HG02571 (cell line): ENCODE data around the gene CST5.
"Not testable (repeated sequence)": the region's sequence is repeated elsewhere in the genome, so short reads cannot be mapped to it uniquely, and the experiment has no call there.

Experiments used
- ATAC-seq: cut with Tn5 transposase; IDR thresholded peaks from one replicate; pipeline ENCODE4 v1.9.1; 2021; ENCODE audit warnings: mild to moderate bottlenecking, moderate library complexity; ENCODE audit not compliant: unreplicated experiment

Gene CST5, protein sequence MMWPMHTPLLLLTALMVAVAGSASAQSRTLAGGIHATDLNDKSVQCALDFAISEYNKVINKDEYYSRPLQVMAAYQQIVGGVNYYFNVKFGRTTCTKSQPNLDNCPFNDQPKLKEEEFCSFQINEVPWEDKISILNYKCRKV

DNA sequence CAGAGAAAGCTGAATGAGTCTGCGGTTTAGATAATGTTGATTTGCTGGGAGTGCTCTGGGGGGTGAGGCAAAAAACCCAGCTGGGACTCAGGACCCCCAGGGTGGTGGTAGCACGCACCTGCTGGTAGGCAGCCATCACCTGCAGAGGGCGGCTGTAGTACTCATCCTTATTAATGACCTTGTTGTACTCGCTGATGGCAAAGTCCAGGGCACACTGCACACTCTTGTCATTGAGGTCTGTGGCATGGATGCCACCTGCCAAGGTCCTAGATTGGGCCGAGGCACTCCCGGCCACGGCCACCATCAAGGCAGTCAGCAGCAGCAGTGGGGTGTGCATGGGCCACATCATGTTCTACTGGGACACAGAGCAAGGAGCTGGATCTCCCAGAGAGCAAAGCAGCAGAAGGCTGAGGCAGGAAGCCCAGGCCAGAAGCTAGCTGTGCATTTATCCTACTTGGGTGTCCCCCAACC, at the start of gene CST5:
TSS of gene CST5 (minus strand) at position 421 of the 471 bp plus-strand sequence. CDS start at position 349, 72 bp downstream.
- ATAC-seq = no peak

DNA sequence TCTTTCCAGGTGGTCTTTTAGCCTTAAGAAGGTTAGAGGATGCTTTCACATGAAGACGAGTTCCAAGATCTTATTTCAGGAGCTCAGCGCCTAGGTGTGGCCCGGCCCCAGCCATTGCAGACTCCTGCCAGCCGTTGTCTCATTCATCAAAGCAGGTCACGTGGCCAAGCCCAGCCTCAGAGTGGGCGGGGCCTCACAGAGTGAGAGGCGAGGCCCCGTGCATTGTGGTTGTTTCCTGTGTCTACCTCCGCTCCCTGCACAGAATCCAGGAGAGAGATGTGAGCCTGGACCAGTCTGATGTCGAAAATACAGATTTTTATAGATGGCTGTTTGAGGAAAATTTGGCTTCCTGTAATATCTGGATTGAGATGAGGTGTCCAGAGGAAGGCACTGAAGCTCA, 49.2 kb upstream of the CST5 start:
- ATAC-seq = no peak

DNA sequence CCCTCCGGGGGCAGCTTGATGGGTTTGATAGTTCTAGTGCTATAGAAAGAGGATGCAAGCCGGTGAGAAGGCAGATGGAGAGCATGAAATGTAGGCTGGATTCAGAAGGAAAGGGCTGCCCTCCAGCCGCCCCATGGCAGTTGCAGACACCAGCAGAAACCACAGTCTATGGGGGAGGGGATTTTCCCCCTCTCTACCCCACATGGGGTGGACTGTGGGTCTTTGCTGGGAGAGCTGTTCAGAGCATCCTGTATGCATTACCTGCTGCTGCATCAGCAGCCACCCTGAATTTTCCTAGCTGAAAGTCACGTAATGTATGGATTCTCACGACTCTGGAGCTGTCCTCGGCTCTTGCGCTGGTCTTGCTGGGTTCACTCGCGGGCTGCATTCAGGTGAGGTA, 48.8 kb upstream of the CST5 start:
- no peak for ATAC-seq

DNA sequence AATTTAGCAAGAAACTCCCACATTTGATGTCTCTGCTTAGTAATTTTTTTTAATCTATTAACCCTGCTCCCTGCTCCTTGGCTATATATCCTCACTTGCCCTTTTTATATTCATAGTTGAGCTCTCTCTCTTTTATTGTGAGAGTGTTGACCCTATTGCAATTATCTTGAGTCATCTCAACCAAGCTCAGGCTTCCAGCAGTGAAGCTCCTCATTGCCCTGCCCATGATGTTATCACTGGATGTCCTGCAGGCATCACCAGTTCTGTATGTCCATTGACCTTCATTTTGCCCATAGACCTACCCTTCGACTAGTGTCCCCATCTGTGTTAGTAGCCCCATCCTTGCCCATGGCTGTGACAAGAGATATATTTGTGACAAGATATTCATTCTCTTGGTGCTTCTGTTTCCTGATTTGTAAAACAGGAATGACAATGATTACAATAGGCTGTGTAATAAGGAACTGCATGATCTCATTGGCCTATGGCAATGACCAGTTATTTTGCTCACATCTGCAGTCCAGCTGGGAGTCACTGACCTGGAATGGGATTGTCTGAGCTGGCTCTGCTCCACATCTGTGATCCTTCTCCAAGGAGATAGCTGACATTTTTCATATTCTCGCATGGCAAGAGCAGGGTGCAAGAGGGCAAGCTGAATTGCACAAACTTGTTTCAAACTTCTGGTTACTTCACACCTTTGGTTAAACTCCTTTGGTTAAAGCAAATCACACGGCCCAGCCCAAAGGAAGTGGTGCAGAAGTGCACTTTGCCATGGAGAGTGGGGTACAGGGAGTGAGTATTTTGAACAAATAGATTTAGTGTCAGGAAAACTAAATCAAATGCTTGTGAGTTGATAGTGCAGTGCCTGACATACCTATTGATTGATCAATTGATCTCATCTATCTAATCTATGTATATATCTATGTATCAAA, 47.7 kb upstream of the CST5 start:
- ATAC-seq = no peak

DNA sequence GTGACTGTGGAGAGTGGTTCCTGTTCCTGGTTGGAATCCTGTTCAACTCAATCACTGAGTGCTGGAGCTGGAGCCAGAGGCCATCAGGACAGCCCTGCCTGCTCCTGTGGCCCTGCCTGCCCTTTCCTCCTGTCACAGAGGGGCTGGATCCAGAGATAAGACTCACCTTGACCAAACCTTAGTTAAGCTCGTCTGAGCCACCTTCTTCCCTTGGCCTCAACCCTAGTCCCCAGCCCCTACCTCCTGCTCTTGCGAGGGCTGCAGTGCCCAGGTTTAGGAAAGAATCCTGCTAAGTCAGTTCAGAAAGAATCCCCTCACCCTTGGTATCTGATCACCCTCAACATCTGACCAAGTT, 47.0 kb upstream of the CST5 start:
- ATAC-seq = no peak

DNA sequence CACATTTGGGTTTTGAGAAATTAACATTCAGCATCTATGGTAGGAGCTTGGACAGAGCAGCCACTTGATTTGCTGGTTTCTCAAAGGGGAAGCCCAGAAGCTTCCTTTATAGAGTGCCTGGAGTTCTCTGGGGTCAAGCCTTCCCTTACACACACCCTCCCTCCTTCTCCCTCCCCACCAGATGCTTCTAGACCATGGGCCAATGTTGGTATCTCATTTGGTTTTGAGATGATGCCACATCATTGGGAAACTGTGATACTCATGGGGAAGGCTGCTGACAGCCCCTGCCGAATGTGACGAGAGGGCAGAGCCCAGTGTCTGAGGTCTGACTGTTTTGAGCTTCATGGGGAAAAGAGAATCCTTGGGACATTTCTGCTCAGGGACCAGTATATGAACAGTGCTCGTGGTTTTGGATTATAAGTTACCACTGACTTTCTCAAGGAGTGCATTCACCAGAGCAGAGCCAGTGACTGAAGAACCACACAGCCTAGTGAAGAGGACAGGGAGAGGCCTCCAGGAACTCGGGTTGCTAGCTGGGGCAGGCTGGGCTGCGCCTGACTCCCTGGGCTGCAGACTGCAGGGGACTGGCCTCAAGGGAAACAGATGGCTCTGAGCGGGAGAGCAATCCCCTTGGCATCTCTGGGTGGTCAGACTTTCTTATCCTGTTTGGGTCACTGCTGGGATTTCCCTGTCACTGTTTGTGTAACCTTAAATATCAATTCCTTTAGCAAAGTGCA, 46.4 kb upstream of the CST5 start:
- no peak for ATAC-seq

DNA sequence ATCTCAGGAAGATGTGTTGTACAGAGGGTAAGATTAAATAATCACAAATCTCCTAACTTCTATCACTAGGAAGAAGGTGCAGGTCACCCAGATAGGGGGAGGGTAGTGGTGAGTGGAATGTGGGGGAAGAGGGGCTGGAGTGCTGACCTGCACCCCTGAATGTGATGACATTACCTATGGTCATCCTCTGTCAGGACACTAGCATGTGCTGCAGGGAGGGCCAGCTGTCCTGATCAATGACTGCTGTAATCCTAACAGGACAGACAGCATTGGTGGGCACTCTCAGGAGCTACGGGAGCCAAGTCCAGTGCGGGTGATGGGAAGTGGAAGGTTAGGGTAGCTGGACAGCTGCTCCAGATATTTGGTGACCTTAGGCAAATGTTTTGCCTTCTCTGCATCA, 45.2 kb upstream of the CST5 start:
- ATAC-seq = no peak

DNA sequence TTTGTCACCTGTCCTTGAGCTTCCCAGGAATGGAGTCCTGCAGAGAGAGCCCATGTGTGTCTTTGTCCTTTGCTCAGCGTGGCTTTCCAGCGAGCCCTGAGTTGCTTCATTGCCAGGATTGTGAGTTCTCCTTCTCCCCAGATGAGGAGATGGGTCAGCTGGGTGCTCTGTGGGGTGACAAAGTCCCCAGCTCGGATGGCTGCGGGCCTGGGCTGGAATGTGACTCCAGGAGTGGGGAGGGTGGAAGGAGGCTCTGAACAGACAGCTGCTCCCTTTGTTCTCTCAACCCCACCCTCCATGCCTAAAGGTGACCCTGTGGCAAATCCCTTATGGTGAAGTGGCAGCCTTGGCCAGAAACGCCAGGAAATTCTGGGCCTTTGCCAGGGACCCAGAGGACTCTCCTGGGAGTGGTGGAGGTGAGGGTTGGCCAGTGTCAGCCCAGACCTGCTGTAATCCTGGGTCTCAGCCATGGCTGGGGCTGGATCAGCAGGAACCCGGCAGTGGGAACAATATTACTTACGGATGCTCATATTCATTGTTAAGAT, 44.4 kb upstream of the CST5 start:
- ATAC-seq = no peak

DNA sequence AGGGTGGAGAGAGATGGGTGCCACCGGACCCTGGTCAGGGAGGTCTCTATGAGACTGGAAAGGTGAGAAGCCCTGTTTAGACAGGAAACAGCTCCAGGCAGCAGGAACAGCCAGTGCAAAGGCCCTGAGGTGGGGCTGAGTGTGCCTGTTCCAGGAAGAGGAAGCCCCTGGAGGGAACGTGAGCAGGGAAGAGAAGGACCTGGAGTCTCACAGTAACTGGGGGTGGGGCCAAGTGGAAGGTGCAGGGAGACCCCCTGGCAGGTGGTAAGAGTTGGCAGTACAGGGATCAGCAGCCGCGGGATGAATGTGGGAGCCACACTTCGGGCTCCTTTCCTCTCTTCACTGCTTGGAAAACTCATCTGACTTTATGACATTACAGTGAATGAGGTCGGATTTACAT, 43.8 kb upstream of the CST5 start:
- no peak for ATAC-seq

DNA sequence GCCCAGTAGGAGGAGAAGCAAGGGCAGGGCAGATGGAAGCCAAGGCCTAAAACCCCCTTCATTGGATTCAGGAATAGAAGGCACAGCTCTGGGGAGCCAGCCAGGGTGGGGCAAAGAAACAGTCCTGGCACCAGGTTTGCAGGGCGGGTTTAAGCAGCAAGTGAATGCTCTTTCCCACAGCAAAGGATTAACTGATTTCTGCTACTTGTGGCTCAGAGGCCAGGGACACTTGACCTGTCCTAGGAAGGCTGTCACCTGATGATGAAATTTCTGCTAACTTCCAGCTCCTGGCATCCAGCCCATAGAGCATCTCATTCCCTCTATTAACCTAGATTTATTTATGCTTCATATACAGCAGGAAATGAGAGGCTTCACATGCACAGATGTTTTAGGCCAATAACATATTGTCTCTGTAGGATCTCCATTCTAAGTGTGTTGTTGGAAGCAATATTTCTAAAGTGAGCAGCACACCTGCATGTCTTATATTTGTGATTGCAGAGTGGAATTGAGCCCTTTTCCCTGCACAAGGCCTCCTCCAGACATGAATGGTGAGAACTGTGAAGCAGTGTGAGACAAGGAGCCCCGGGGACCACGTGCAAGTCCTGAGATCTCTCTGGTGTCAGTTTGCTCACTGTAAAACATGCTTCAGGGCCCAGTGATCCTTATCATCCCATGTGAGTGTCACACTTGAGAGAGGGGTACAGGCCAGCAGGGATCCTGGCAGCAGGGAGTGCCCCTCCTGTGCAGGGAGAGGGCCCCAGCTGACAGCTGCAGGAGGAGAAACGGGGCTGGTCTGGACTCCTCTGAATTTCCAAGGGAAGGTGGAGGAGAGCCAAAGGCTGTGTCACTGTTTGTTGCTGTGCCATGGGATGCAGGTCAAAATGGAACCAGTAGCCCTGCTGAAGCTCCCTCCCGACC, 41.1 kb upstream of the CST5 start:
- ATAC-seq = no peak

DNA sequence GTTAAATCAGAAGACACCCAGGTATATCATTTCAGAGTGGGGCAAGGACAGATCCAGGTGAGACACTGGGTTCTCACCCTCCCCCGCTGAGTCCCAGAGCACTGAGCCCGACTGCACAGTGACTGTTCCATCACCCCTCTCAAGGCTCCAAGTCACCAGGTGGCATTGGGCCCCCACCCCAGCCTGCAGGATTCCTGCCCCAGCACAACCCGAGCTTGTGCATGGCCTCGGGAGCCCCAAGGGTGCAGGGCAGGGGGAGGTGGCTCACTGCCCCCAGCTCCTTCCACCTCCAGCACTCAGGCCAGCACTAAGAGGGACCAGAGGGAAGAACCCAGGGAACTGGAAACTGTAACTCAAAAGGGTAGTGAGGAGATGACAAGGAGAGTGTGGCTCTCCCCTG, 39.3 kb upstream of the CST5 start:
- no peak for ATAC-seq

DNA sequence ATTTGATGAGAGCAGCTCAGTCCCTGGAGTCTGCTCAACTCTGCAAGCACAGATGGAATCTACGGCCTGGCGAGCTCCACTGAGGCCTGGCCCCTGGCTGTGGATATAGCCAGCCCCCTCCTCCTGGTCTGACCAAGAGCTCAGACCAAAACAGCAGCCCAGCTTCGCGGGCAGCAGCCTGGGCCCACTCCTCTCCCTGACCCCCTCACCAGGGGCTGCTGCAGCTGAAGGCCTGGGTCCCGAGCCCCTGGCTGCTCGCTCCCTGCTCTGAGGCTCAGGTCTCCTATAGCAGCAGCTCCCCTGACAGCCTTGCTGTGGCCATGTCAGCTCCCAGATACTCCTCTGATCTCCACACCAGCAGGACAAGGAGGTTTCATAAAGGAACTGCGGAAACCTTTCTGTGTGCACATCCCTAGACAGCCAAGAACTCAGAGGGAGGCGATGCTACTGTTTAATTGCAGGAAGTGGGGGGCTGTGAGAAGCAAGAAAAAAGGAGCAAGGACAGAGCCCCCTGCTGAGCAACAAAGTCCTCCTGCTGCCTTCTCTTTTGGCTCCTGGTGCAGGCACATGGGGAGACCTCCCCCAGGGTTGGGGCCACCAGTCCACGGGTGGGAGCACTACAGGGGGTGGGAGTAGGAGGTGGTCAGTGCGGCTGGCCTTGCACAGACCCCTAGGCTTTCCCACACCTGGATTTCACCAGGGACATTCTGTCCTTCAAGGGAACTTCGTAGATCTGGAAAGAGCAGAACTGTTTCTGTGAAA, 38.7 kb upstream of the CST5 start:
- no peak for ATAC-seq

DNA sequence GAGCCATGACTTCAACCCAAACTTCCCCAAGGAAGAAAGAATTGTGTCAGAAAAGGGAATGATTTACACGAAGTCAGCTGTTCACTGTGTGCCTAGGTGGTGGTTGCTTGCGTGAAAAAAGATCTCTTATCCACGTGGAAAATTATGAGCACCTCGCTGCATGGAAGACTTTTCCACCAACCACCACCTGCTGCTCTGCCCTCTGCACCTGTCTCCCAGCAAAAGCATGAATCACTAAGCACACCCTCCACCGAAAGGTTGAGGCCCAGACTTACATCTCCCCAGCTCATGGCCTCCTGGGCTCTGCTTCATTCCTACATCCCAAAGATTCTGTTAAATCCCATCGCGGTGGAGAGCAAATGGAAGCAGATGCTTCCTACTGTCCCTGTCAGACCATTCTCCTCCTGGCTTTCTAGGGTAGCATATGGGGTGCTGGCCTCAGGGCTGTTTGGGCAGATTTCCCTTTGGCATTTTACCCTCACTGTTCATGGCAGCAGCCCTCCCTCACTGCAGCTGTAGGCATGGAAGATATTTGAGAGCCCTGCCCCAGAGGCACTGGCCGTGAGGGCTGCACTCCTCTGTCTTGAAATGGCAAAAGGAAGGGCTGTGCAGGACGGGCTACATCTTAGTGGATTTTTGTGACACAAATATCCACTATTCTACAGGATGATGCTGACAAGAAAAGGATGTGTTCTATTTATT, 37.6 kb upstream of the CST5 start:
- no peak for ATAC-seq

DNA sequence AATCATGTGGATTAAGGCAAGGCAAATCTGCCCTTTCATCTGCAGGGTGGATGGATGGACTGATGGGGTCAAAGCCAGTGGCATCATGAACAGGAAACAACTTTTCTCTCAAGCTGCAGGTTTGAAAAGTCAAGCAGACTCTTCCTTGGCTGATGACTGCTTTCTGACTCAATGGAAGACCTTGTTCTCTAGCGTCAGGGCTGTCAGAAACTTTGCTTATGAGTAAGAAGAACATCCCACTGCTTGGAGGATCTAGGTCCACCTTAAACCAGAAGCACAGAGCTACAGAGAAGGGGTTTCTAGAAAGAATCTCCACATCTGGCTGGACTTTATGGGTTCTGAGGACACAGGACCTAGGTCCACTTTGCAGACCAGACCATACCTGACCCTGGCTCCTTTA, 36.3 kb upstream of the CST5 start:
- ATAC-seq = no peak

DNA sequence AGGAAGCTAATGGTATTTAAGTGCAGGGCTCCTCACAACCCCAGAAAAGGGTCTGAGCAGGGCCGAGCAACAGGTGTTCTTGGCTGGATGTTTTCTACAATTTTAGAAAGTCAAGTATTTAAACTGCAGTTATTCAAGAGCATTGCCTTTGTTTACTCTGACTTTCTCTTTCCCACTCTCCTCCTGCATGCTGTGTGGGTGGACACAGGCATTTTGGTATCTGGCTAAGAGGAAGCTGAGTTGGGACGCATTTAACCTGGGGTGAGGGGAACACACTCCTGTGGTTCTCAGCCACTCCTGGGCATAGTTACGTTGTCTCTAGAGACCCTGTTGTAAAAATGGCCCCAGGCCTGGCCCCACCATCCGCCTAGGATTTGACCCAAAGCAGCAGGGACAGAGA, 34.9 kb upstream of the CST5 start:
- ATAC-seq = not testable (repeated sequence)

DNA sequence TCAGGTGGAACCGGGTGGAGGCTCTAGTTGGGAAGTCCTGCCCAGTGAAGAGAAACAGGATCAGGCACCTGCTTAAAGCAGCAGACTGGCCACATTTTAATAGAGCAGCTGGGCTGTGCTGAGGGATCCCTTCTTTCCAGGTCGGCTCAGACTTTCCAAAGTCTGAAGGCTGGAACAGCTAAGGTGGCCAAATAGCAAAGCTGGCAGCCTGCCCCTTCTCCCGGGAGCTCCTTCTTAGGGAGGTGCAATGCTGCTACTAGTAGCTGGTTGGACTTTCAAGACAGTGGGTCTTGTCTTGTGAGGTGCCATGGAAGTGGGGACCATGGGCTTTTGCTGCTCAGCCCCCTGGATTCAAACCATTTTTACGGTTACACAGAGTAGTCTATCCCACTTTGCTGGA, 30.7 kb upstream of the CST5 start:
- no peak for ATAC-seq

DNA sequence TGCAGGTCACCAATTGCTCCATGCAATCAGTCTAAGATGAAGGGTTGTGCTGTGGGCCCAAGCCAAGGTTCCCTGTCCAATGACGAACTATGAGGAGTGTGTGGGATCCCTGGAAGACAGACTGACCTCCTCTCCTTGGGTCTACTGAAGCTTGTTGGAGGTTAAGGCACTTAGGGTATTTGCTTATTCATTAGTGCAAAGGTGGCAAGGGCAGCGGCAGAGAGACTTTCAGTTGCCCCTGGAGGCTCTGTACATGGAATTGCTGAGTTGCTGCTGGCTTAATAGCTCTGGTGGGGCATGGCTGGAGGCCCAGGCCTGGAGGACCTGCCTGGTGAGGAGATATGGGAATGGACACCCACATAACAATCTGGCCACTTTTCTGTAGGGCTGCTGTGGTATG, 29.8 kb upstream of the CST5 start:
- no peak for ATAC-seq

DNA sequence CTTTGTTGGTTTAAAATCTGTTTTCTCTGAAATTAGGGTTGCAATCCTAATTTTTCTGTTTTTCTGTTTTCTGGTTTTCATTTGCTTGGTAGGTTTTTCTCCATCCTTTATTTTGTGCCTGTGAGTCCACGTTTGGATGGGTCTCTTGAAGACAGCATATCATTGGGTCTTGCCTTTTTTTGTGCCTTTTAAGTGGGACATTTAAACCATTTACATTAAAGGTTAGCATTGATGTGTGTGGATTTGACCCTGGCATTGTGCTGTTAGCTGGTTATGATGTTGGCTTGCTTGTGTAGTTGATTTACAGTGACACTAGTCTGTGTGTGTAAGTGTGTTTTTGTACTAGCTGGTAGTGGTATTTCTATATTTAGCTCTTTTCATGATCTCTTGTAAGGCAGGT, 28.0 kb upstream of the CST5 start:
- ATAC-seq = no peak

DNA sequence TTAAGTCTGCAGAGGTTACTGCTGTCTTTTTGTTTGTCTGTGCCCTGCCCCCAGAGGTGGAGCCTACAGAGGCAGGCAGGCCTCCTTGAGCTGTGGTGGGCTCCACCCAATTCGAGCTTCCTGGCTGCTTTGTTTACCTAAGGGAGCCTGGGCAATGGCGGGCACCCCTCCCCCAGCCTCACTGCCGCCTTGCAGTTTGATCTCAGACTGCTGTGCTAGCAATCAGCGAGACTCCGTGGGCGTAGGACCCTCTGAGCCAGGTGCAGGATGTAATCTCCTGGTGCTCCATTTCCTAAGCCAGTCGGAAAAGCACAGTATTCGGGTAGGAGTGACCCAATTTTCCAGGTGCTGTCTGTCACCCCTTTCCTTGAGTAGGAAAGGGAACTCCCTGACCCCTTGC, 22.8 kb upstream of the CST5 start:
- ATAC-seq = not testable (repeated sequence)
